Retinal pigment epithelial cell (primary cell): ENCODE data around the gene WDR81.

Experiments
- DNase-seq: peaks from one replicate; pipeline ENCODE4 v3.0.0-alpha.2; 2010; ENCODE audit warnings: low read depth
- H3K4me3 ChIP-seq: 2 replicates; pipeline ENCODE4 v1.5.1; 2011; ENCODE audit warnings: mild to moderate bottlenecking, low read length, control low read depth, moderate library complexity
- CTCF ChIP-seq: conservative IDR thresholded peaks from 2 replicates; pipeline ENCODE4 v1.5.1; 2011; ENCODE audit warnings: low read depth, low read length, control low read depth, inconsistent platforms

Gene WDR81

GRCh38 chr17:1752425-1753262, 28.1 kb downstream of the WDR81 start:
- no peak for DNase-seq
- no peak overlapping the region for H3K4me3 ChIP-seq
- no peak for TF ChIP-seq CTCF

- DNase-seq, result no peak
- no peak for TF ChIP-seq CTCF
- no peak overlapping the region for H3K4me3 ChIP-seq
These were observed 29.4 kb downstream of the WDR81 start for GRCh38 chr17:1753767-1754429.

- no peak for DNase-seq
- H3K4me3 ChIP-seq, result no peak overlapping the region
- no peak for TF ChIP-seq CTCF
These were observed 30.1 kb downstream of the WDR81 start for GRCh38 chr17:1754430-1755112.

- no peak for DNase-seq
- H3K4me3 ChIP-seq, result no peak overlapping the region
- TF ChIP-seq CTCF, result no peak
These were observed 30.8 kb downstream of the WDR81 start for GRCh38 chr17:1755252-1755826.

- TF ChIP-seq CTCF, result no peak
- no peak overlapping the region for H3K4me3 ChIP-seq
- DNase-seq, result no peak
These were observed 31.3 kb downstream of the WDR81 start for GRCh38 chr17:1755827-1756262.

GRCh38 chr17:1758807-1759206, 34.3 kb downstream of the WDR81 start:
- H3K4me3 ChIP-seq, result no peak overlapping the region
- no peak for DNase-seq

More at GRCh38 chr17:1758807-1759206, 34.3 kb downstream of the WDR81 start:
- no peak for TF ChIP-seq CTCF
